Caco-2 (cell line): Measurements from ENCODE around the gene RPL12. TPM values are rescaled to one million over a fixed set of nuclear protein-coding genes. Genes with fewer than 3 reads are reported as not detected.
A peak's percentile ranks its signal among the peaks of the same experiment; 100 is the strongest.

Source experiments
- BruUV-seq: library from RNA; stranded (reverse); fragments of 400-500 nt; replicated peaks from 2 replicates; lab custom pipeline; 2021; lab: Mats Ljungman, UMichigan
- CTCF ChIA-PET: fragments of 300-600 bp; sonication (Branson Sonifier 250); formaldehyde crosslinking; loops from one replicate; lab custom pipeline; 2022; ENCODE audit warnings: antibody characterized with exemption; lab: Charles Lee
- POLR2A ChIA-PET: fragments of 300-600 bp; sonication (Branson Sonifier 250); formaldehyde crosslinking; loops from one replicate; lab custom pipeline; 2022; ENCODE audit warnings: antibody characterized with exemption; lab: Charles Lee
- DNase-seq, 2 experiments: peaks; one replicate each; pipeline versions ENCODE4 v3.0.0 to v3.0.0-alpha.2; 2020 to 2022
- H3K27me3 ChIP-seq: replicated peaks from 2 replicates; pipeline ENCODE4 v1.6.0; 2011; ENCODE audit warnings: low read length; ENCODE audit not compliant: control insufficient read depth, insufficient read depth
- H3K36me3 ChIP-seq: 2 replicates; pipeline ENCODE4 v1.5.1; 2011; ENCODE audit warnings: low read length; ENCODE audit not compliant: control insufficient read depth, insufficient read depth
- H3K4me1 ChIP-seq: fragments of 250-450 bp; sonication (Bioruptor Pico); 2 replicates; pipeline ENCODE4 v1.5.1; 2020; ENCODE audit warnings: mild to moderate bottlenecking
- H3K4me3 ChIP-seq: 2 replicates; pipeline ENCODE4 v1.5.1; 2011; ENCODE audit warnings: low read depth, mild to moderate bottlenecking, control low read depth, low read length
- H3K9me3 ChIP-seq: fragments of 250-450 bp; sonication (Bioruptor Pico); 2 replicates; pipeline ENCODE4 v1.5.1; 2020; ENCODE audit warnings: mild to moderate bottlenecking, moderate library complexity
- H3K27ac Mint-ChIP-seq: one replicate; pipeline ENCODE4 v1.8.0; 2022; ENCODE audit warnings: mixed read lengths; ENCODE audit not compliant: unreplicated experiment
- H3K27me3 Mint-ChIP-seq: one replicate; pipeline ENCODE4 v1.8.0; 2022; ENCODE audit warnings: mixed read lengths; ENCODE audit not compliant: insufficient read depth, unreplicated experiment
- H3K36me3 Mint-ChIP-seq: one replicate; pipeline ENCODE4 v1.8.0; 2022; ENCODE audit warnings: mild to moderate bottlenecking, mixed read lengths; ENCODE audit not compliant: insufficient read depth, unreplicated experiment
- H3K4me1 Mint-ChIP-seq: one replicate; pipeline ENCODE4 v1.8.0; 2022; ENCODE audit warnings: low read depth, mixed read lengths; ENCODE audit not compliant: unreplicated experiment
- H3K4me3 Mint-ChIP-seq: one replicate; pipeline ENCODE4 v1.8.0; 2022; ENCODE audit warnings: mild to moderate bottlenecking, moderate library complexity, mixed read lengths; ENCODE audit not compliant: unreplicated experiment
- H3K9me3 Mint-ChIP-seq: one replicate; pipeline ENCODE4 v1.8.0; 2022; ENCODE audit warnings: mixed read lengths; ENCODE audit not compliant: unreplicated experiment
- CTCF ChIP-seq, 2 experiments: fragments of 200-600 bp in 1 of 2; IDR thresholded peaks; 1 replicate in 1 of 2; 2 replicates in 1 of 2; pipeline versions ENCODE4 v1.5.1 to v1.8.0; 2011 to 2022; ENCODE audit warnings: antibody characterized with exemption in 1 of 2, control low read depth in 1 of 2, inconsistent platforms in 1 of 2, low read depth in 1 of 2, low read length in 1 of 2, mild to moderate bottlenecking in 1 of 2, moderate library complexity in 1 of 2; ENCODE audit not compliant: insufficient read depth in 1 of 2, severe bottlenecking in 1 of 2, unreplicated experiment in 1 of 2
- intact Hi-C: fragments of 100-400 bp; cut with micrococcal nuclease; formaldehyde crosslinking; loops from one replicate; pipeline ENCODE4 v1.10.0; 2022; ENCODE audit not compliant: unreplicated experiment
- total RNA-seq: library from RNA; stranded (reverse); gene quantifications from 2 replicates; pipeline ENCODE4 v1.2.3, GENCODE V29; 2022

RPL12 gene
- total RNA-seq, 1 experiment from 2014 or later: 1,592 TPM

GRCh38 chr9:127444283-127444920, 6.8 kb downstream of the RPL12 start:
- Mint-ChIP-seq H3K4me1 (peaks cover 11% of the 10 kb centered on the region), H3K27me3 (no peaks in the 10 kb centered on the region), H3K27ac (peak overlapping the region; percentile 12), H3K36me3 (peaks cover 100% of the 10 kb centered on the region), H3K4me3 (no peak overlapping the region), H3K9me3 (no peaks in the 10 kb centered on the region)
- Histone ChIP-seq H3K4me1 (peaks cover 6% of the 10 kb centered on the region; the same call in 1 of the 2 replicates), H3K4me3 (no peak overlapping the region), H3K9me3 (peaks cover 7% of the 10 kb centered on the region; the same call in 1 of the 2 replicates), H3K36me3 (peaks cover 7% of the 10 kb centered on the region), H3K27me3 (no peaks in the 10 kb centered on the region)
- CTCF ChIA-PET: interaction anchor here (0.6 kb wide), 2 partner anchors 72 to 135 kb away, joined by 3 read pairs; no protein-coding TSS in a partner anchor
- intact Hi-C loops: no loop called here
- TF ChIP-seq CTCF (IDR thresholded peaks at IDR 0.05; ENCODE audit: insufficient read depth in 1 of 2, low read depth in 1 of 2, low read length in 1 of 2, severe bottlenecking in 1 of 2, unreplicated experiment in 1 of 2): no peak
- BruUV-seq: no TSS peak
- POLR2A ChIA-PET: interaction anchor here (0.6 to 2.0 kb wide), 5 partner anchors 12 to 219 kb away, joined by 3 to 18 read pairs (median 4); partner anchors contain the start of genes SLC2A8 and ZNF79
- no peak for DNase-seq

GRCh38 chr9:127438394-127438793, 12.8 kb downstream of the RPL12 start:
- Histone ChIP-seq H3K4me3 (no peak overlapping the region), H3K36me3 (peaks cover 6% of the 10 kb centered on the region), H3K4me1 (peaks cover 12% of the 10 kb centered on the region; the same call in 1 of the 2 replicates), H3K9me3 (no peaks in the 10 kb centered on the region; the same call in 1 of the 2 replicates), H3K27me3 (no peaks in the 10 kb centered on the region)
- POLR2A ChIA-PET: no interaction called here
- H3K36me3 Mint-ChIP-seq: peaks cover 83% of the 10 kb centered on the region
- BruUV-seq: no TSS peak
- peaks cover 14% of the 10 kb centered on the region for H3K4me1 Mint-ChIP-seq
- peak overlapping the region; percentile 63 for H3K27ac Mint-ChIP-seq
- peak; percentile 62 to 76 for DNase-seq
- TF ChIP-seq CTCF (IDR thresholded peaks at IDR 0.05; ENCODE audit: insufficient read depth in 1 of 2, low read depth in 1 of 2, low read length in 1 of 2, severe bottlenecking in 1 of 2, unreplicated experiment in 1 of 2): no peak
- H3K4me3 Mint-ChIP-seq: no peak overlapping the region
- CTCF ChIA-PET: interaction anchor here (1.2 kb wide), 1 partner anchor 498 kb away, joined by 3 read pairs; no protein-coding TSS in a partner anchor
- no peaks in the 10 kb centered on the region for H3K9me3 Mint-ChIP-seq
- H3K27me3 Mint-ChIP-seq: no peaks in the 10 kb centered on the region
- intact Hi-C loops: no loop called here

- intact Hi-C loops: loop anchor here (1.0 kb wide), 1 partner anchor 223 kb away; no protein-coding TSS in a partner anchor
- POLR2A ChIA-PET: no interaction called here
- Mint-ChIP-seq H3K36me3 (peaks cover 81% of the 10 kb centered on the region), H3K4me3 (no peak overlapping the region), H3K27ac (no peak overlapping the region), H3K4me1 (peaks cover 14% of the 10 kb centered on the region), H3K27me3 (no peaks in the 10 kb centered on the region), H3K9me3 (no peaks in the 10 kb centered on the region)
- no peaks in the 10 kb centered on the region for H3K27me3 ChIP-seq
- peaks cover 6% of the 10 kb centered on the region for H3K36me3 ChIP-seq
- DNase-seq: no peak
- peak; percentile 28 to 38 for TF ChIP-seq CTCF (IDR thresholded peaks at IDR 0.05; ENCODE audit: insufficient read depth in 1 of 2, low read depth in 1 of 2, low read length in 1 of 2, severe bottlenecking in 1 of 2, unreplicated experiment in 1 of 2)
- CTCF ChIA-PET: interaction anchor here (0.6 to 1.2 kb wide), 3 partner anchors 41 to 497 kb away, joined by 3 to 6 read pairs (median 6); partner anchors contain the start of gene SLC2A8
- H3K9me3 ChIP-seq: no peaks in the 10 kb centered on the region
- peaks cover 12% of the 10 kb centered on the region; the same call in 1 of the 2 replicates for H3K4me1 ChIP-seq
- no peak overlapping the region for H3K4me3 ChIP-seq
- BruUV-seq: no TSS peak
These were observed 13.5 kb downstream of the RPL12 start for GRCh38 chr9:127437497-127438264.
